HG03457 (cell line): ENCODE results near the gene CLECL1.
"Not testable (repeated sequence)": the region's sequence is repeated elsewhere in the genome, so short reads cannot be mapped to it uniquely, and the experiment has no call there.

ENCODE experiments used
- ATAC-seq: cut with Tn5 transposase; IDR thresholded peaks from one replicate; pipeline ENCODE4 v1.9.1; 2021; ENCODE audit warnings: moderate number of reproducible peaks; ENCODE audit not compliant: unreplicated experiment

The CLECL1 gene

GRCh38 chr12:9725213-9725870, 7.6 kb downstream of the CLECL1 start:
- no peak for ATAC-seq

GRCh38 chr12:9724023-9724422, 8.9 kb downstream of the CLECL1 start:
- no peak for ATAC-seq

- peak; percentile 45 for ATAC-seq
Measured at GRCh38 chr12:9721394-9722092, 11.4 kb downstream of the CLECL1 start.

GRCh38 chr12:9719790-9720189, 13.1 kb downstream of the CLECL1 start:
- ATAC-seq, result no peak

- ATAC-seq, result no peak
Measured at GRCh38 chr12:9718968-9719367, 13.9 kb downstream of the CLECL1 start.

GRCh38 chr12:9717070-9717925, 15.6 kb downstream of the CLECL1 start:
- no peak for ATAC-seq

- peak; percentile 66 for ATAC-seq
Measured at GRCh38 chr12:9713032-9713558, 19.8 kb downstream of the CLECL1 start.

- ATAC-seq, result no peak
Measured at GRCh38 chr12:9711664-9712063, 21.2 kb downstream of the CLECL1 start.

- ATAC-seq, result no peak
Measured at GRCh38 chr12:9710584-9711375, 22.1 kb downstream of the CLECL1 start.

- no peak for ATAC-seq
Measured at GRCh38 chr12:9708853-9709252, 24.0 kb downstream of the CLECL1 start.

- ATAC-seq, result no peak
Measured at GRCh38 chr12:9707864-9708808, 24.8 kb downstream of the CLECL1 start.

GRCh38 chr12:9707356-9707755, 25.5 kb downstream of the CLECL1 start:
- ATAC-seq, result no peak

- no peak for ATAC-seq
Measured at GRCh38 chr12:9706086-9706685, 26.7 kb downstream of the CLECL1 start.

GRCh38 chr12:9704561-9704960, 28.3 kb downstream of the CLECL1 start:
- not testable (repeated sequence) for ATAC-seq

- ATAC-seq, result no peak
Measured at GRCh38 chr12:9702255-9702654, 30.6 kb downstream of the CLECL1 start.

GRCh38 chr12:9701380-9702154, 31.3 kb downstream of the CLECL1 start:
- no peak for ATAC-seq

GRCh38 chr12:9700606-9700956, 32.3 kb downstream of the CLECL1 start:
- no peak for ATAC-seq

- no peak for ATAC-seq
Measured at GRCh38 chr12:9699898-9700605, 32.8 kb downstream of the CLECL1 start.
